Upper lobe of right lung (tissue), 1 donor: Measurements from ENCODE around the gene NKX1-1. TPM values are rescaled to one million over a fixed set of nuclear protein-coding genes. Genes with fewer than 3 reads are reported as not detected.

Source experiments
- ATAC-seq: fragments of 200-7000 bp; cut with Tn5 transposase; one replicate; pipeline ENCODE4 v1.9.1; 2020; ENCODE audit warnings: mild to moderate bottlenecking, moderate library complexity
- DNase-seq: peaks from one replicate; pipeline ENCODE4 v3.0.0-alpha.2; 2020
- H3K27ac ChIP-seq: fragments of 200-600 bp; one replicate; pipeline ENCODE4 v1.8.0; 2022
- H3K27me3 ChIP-seq: fragments of 200-600 bp; one replicate; pipeline ENCODE4 v1.8.0; 2022; ENCODE audit warnings: mild to moderate bottlenecking
- H3K36me3 ChIP-seq: fragments of 200-600 bp; one replicate; pipeline ENCODE4 v1.8.0; 2022
- H3K4me1 ChIP-seq: fragments of 200-600 bp; one replicate; pipeline ENCODE4 v1.8.0; 2022
- H3K4me3 ChIP-seq: fragments of 200-600 bp; one replicate; pipeline ENCODE4 v1.8.0; 2022; ENCODE audit warnings: mild to moderate bottlenecking
- H3K9me3 ChIP-seq: fragments of 200-600 bp; one replicate; pipeline ENCODE4 v1.8.0; 2022
- intact Hi-C: fragments of 100-400 bp; cut with DNase I; formaldehyde crosslinking; loops from one replicate; pipeline ENCODE4 v1.11.0; 2022
- total RNA-seq: library from RNA; stranded (reverse); fragmentation: NEBNext Ultra II Directional; extraction: Animal tissue kit (Norgen Biotek cat#: 25700); gene quantifications from one replicate; pipeline ENCODE4 v1.2.1, GENCODE V29; 2021
- TF ChIP-seq, protein P1 (sequence below): fragments of 200-600 bp; IDR thresholded peaks from one replicate; pipeline ENCODE4 v1.8.0; 2022; ENCODE audit warnings: antibody characterized with exemption
- donor health status: DM: no; HTN: yes; CAD: no; lungs with severe emphysema.

NKX1-1 gene
- total RNA-seq, 1 donor from 2014 or later: not detected

DNA sequence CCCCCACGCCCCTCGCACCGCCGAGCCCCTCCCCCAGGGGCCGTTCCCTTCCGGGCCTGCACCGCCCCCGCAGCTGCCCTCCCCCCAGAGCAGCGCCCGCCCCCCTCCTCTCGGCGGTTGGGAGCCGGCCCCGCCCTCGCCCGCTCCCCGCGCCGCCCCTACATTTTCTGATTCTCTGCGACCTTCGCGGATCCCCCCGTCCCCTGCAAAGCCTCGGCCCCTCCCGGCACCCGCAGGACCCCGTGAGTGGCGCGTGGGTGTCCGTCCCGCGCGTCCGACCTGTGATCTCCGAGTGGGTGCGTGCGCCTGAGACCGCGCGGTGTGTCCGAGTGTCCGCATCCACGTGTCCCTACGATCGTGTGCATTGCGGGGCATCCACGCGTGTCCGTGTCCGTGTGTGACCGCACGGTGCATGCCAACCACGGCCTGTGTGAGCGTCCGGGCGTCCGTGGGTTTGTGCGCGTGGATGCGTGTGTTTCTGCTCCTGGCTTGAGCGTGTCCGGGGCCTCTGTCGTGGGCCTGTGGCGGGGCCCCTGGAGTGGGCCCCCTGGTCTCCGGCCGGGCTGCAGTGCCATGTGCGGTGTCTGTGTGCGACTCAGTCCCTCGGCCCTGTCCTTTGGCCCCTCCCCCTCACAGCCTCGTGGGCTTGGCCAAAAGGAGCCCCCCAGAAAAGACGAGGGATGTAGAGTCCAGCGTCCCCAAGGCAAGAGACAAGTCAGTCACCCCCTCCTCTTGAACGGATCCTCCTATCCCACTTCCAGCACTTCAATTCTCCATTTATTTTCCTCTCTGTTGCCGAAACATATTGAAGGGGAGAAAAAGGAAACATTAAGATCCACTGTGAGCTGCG, 8.8 kb upstream of the NKX1-1 start:
- ATAC-seq (no peak), DNase-seq (peak; percentile 57)
- peaks cover 63% of the 10 kb centered on the region for H3K27me3 ChIP-seq
- TF ChIP-seq, protein P1, sequence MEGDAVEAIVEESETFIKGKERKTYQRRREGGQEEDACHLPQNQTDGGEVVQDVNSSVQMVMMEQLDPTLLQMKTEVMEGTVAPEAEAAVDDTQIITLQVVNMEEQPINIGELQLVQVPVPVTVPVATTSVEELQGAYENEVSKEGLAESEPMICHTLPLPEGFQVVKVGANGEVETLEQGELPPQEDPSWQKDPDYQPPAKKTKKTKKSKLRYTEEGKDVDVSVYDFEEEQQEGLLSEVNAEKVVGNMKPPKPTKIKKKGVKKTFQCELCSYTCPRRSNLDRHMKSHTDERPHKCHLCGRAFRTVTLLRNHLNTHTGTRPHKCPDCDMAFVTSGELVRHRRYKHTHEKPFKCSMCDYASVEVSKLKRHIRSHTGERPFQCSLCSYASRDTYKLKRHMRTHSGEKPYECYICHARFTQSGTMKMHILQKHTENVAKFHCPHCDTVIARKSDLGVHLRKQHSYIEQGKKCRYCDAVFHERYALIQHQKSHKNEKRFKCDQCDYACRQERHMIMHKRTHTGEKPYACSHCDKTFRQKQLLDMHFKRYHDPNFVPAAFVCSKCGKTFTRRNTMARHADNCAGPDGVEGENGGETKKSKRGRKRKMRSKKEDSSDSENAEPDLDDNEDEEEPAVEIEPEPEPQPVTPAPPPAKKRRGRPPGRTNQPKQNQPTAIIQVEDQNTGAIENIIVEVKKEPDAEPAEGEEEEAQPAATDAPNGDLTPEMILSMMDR: no peak
- H3K9me3 ChIP-seq: no peaks in the 10 kb centered on the region
- H3K36me3 ChIP-seq: no peaks in the 10 kb centered on the region
- no peak overlapping the region for H3K4me3 ChIP-seq
- intact Hi-C loops: no loop called here
- H3K4me1 ChIP-seq: no peaks in the 10 kb centered on the region
- no peak overlapping the region for H3K27ac ChIP-seq

DNA sequence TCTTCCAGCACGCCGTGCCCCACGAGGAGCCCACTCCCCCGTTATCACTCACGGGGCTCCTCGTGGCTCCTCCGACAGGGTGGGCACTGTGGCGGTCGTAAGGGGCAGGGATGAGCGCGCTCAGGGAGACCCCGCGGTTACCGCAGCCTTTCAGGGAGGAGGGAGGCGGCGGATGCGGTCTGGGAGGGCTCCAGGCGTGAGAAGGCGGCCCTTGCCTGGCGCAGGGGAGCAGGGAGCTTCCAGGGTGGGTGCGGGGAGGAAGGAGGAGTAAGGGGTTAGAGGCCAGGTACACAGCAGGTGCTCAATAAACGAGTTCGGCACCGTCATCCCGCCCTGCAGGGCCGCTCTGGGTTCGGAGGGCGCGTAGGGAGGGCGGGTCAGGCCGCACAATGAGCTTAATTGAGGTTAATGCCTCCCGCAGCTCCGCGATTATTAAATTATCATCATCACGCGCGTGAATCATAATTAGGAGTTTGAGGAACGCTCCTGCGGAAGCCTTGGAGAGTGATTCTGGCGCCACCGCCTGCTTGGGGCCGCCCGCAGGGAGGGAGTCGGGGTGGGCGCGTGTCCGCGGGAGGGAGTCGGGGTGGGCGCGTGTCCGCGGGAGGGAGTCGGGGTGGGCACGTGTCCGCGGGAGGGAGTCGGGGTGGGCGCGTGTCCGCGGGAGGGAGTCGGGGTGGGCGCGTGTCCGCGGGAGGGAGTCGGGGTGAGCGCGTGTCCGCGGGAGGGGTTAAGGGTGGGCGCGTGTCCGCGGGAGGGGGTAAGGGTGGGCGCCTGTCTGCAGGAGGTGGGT, 7.6 kb upstream of the NKX1-1 start:
- H3K27ac ChIP-seq: no peak overlapping the region
- H3K9me3 ChIP-seq: no peaks in the 10 kb centered on the region
- DNase-seq: peak; percentile 56
- H3K36me3 ChIP-seq: no peaks in the 10 kb centered on the region
- ATAC-seq: no peak
- peaks cover 75% of the 10 kb centered on the region for H3K27me3 ChIP-seq
- H3K4me3 ChIP-seq: no peak overlapping the region
- intact Hi-C loops: no loop called here
- TF ChIP-seq, protein P1: no peak
- no peaks in the 10 kb centered on the region for H3K4me1 ChIP-seq

DNA sequence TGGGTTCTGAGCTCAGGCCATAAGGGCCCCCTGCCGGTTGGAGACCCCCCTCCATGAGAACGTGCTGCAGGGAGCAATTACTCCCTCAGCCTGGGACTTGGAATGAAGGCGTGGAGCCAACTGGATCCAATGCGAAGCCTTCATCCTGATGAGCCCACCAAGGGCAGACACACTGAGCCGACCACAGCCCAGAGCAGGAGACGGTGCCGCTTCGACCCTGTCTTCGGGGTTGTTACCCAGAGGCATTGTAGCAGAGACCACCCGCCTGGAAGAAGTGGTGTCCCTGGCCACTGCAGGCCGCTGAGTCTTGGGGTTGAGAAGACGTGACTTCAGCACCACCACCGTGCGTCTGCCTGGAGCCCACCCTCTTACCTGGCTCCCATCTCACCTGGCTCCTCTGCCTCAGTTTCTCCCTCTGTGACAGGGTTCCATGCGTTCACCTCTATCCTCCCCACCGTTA, 7.0 kb upstream of the NKX1-1 start:
- Histone ChIP-seq H3K4me3 (no peak overlapping the region), H3K36me3 (no peaks in the 10 kb centered on the region), H3K4me1 (no peaks in the 10 kb centered on the region), H3K27me3 (peaks cover 78% of the 10 kb centered on the region), H3K27ac (no peak overlapping the region), H3K9me3 (no peaks in the 10 kb centered on the region)
- ATAC-seq (no peak), DNase-seq (peak; percentile 30)
- TF ChIP-seq, protein P1: no peak
- intact Hi-C loops: no loop called here

DNA sequence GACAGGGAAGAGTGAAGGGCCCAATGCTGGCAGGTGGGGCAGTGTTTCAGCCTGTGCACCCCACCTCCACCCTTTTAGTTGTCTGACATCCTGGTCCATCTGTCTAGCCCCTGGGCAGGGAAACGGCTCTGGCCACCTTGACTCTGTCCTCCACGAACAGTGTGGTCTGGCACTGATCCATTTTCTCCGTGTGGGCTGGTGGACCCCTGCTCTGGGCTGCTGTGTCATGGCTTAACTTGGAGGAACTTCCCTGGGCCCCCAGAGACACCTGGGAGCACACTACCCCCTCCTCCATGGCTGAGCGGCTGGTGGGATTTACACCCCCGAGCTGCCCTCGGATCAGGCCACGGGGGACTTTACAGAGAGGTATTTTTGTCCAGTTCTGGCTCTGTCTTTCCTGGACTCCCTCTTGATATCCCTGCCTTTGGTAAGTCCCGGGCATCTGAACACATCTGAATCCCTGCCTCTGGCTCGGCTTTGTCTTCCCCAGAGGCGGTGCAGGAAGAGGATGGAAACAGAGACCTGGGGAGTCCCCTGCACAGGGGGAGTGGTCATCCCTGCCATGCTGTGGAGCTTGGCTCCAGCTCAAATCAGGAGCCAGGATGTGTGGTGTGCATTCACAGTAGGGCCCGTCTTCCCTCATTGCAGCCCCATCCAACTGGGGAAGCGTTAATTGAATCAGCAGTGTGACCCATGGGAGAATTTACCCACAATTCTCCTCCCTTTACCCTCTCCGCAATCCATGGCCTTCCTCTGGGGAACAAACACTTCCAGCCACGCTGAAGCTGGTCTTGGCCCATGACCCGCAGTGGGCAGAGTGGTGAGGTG, 6.3 kb upstream of the NKX1-1 start:
- H3K4me1 ChIP-seq: no peaks in the 10 kb centered on the region
- peak; percentile 26 for DNase-seq
- ATAC-seq: no peak
- TF ChIP-seq, protein P1: no peak
- no peaks in the 10 kb centered on the region for H3K36me3 ChIP-seq
- H3K9me3 ChIP-seq: no peaks in the 10 kb centered on the region
- H3K27ac ChIP-seq: no peak overlapping the region
- intact Hi-C loops: no loop called here
- H3K27me3 ChIP-seq: peaks cover 80% of the 10 kb centered on the region
- H3K4me3 ChIP-seq: no peak overlapping the region
